ENCODE data around the gene KIAA1328. TPM values are rescaled to one million over a fixed set of nuclear protein-coding genes. Genes with fewer than 3 reads are reported as not detected.

The KIAA1328 gene
- total RNA-seq, 4 donors from 2014 or later, result 15.4 to 51.2 (median 18.8) TPM

DNA sequence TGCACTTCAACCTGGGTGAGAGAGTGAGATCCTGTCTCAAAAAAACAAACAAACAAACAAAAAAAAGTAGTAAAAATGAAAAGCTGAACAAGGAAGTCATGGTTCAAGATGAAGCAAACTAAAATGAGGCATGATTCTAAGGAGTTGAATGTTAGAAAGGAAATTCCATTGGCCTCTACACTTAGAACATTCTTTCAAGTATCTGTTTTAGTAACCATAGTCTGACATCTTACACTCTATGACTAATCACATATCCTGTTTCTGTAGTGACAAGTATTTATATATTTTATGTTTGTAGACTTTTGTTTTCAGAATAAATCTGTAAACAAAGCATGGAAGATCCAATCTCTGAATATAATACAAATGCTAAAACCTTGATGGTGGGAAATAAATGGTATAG, 164.1 kb downstream of the KIAA1328 start:
- DNase-seq, result no peak
- Histone ChIP-seq H3K4me3 (no peak overlapping the region), H3K36me3 (no peaks in the 10 kb centered on the region), H3K27me3 (no peaks in the 10 kb centered on the region), H3K9me3 (peaks cover 0 to under 1% (median 0%) of the 10 kb centered on the region in 4 donors), H3K4me1 (no peaks in the 10 kb centered on the region), H3K27ac (no peak overlapping the region)
- TF ChIP-seq POLR2A (IDR thresholded peaks at IDR 0.05) (no peak), CTCF (IDR thresholded peaks at IDR 0.05) (no peak)

GRCh38 chr18:37006742-37007141, 177.8 kb downstream of the KIAA1328 start:
- no peak for DNase-seq
- Histone ChIP-seq H3K9me3 (no peaks in the 10 kb centered on the region), H3K27ac (no peak overlapping the region)

GRCh38 chr18:37012452-37012851, 183.5 kb downstream of the KIAA1328 start:
- H3K36me3 ChIP-seq, result no peaks in the 10 kb centered on the region
- no peaks in the 10 kb centered on the region for H3K9me3 ChIP-seq
- no peak overlapping the region for H3K4me3 ChIP-seq
- H3K27me3 ChIP-seq, result no peaks in the 10 kb centered on the region
- H3K27ac ChIP-seq, result no peak overlapping the region
- no peak for DNase-seq
- TF ChIP-seq CTCF (IDR thresholded peaks at IDR 0.05), result no peak
- no peak for TF ChIP-seq POLR2A (IDR thresholded peaks at IDR 0.05)
- no peaks in the 10 kb centered on the region for H3K4me1 ChIP-seq

More at GRCh38 chr18:37006742-37007141, 177.8 kb downstream of the KIAA1328 start:
- H3K36me3 ChIP-seq, result no peaks in the 10 kb centered on the region
- no peak overlapping the region for H3K4me3 ChIP-seq
- H3K4me1 ChIP-seq, result no peaks in the 10 kb centered on the region
- TF ChIP-seq POLR2A (IDR thresholded peaks at IDR 0.05) (no peak), CTCF (IDR thresholded peaks at IDR 0.05) (no peak)
- H3K27me3 ChIP-seq, result no peaks in the 10 kb centered on the region

DNA sequence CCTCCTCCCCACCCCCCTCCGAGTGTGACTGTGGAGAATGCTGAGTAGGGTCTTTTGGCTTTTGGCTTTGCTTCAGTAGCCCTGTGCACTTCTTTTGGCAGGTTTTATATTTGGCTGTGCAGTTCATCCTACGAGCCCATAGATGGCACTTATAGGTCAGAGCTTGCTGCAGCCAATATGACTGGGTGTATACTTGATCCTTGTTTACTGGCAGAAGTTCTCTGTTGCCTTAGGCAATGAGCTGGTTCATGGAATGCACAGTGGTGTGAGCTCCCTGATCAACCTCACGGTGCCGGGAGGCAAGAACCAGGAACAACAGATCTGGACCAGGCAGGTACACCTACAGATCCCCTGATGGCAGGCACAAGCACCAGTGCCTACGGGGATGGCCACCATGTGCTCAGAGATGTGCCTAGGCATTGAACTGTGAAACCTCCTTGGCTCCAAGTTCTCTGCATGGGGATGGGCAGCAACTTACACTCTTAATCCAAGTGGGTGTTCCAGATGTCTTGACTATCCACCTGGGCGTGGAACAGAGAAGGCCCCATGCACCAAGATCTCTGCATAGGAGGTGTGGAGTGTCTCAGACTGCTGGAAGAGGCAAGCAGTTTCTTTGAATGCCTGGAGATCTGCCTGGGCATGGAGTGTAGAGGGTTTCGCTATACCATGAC, 190.4 kb downstream of the KIAA1328 start:
- Histone ChIP-seq H3K4me3 (no peak overlapping the region), H3K27me3 (no peaks in the 10 kb centered on the region), H3K4me1 (no peaks in the 10 kb centered on the region), H3K36me3 (no peaks in the 10 kb centered on the region), H3K27ac (no peak overlapping the region), H3K9me3 (no peaks in the 10 kb centered on the region)
- no peak for DNase-seq
- no peak for TF ChIP-seq POLR2A (IDR thresholded peaks at IDR 0.05)
- TF ChIP-seq CTCF (IDR thresholded peaks at IDR 0.05), result peak in 3 of 6 experiments; percentile 10 to 24 (median 19)

- H3K27ac ChIP-seq, result no peak overlapping the region
- H3K4me1 ChIP-seq, result no peaks in the 10 kb centered on the region
- H3K27me3 ChIP-seq, result no peaks in the 10 kb centered on the region
- no peak overlapping the region for H3K4me3 ChIP-seq
- TF ChIP-seq POLR2A (IDR thresholded peaks at IDR 0.05) (no peak), CTCF (IDR thresholded peaks at IDR 0.05) (no peak)
- H3K36me3 ChIP-seq, result no peaks in the 10 kb centered on the region
- peaks cover 0 to under 1% (median 0%) of the 10 kb centered on the region in 4 donors for H3K9me3 ChIP-seq
- DNase-seq, result no peak
Observed at GRCh38 chr18:37033419-37033818, 204.5 kb downstream of the KIAA1328 start.

Measured in Peyer's patch (tissue), 4 donors.